OCI-LY1 (cell line): Measurements from ENCODE around the gene TCN2.

Experiments used
- EZH2 ChIP-seq: fragments of 200-600 bp; sonication (generic), shearing (Covaris generic); IDR thresholded peaks from 2 replicates; pipeline ENCODE4 v1.8.0; 2017; ENCODE audit warnings: borderline replicate concordance, mixed run types, mild to moderate bottlenecking, antibody characterized with exemption, low read length, moderate library complexity, mixed read lengths
- TF ChIP-seq, protein P1 (sequence below): fragments of 200-600 bp; sonication (generic), shearing (Covaris generic); IDR thresholded peaks from 2 replicates; pipeline ENCODE4 v1.5.1; 2017; ENCODE audit warnings: mild to moderate bottlenecking, antibody characterized with exemption, low read length, moderate library complexity, mixed read lengths

GRCh38 chr22:30561402-30562189 is 45.4 kb upstream of the TCN2 start:
- no peak for TF ChIP-seq EZH2
- TF ChIP-seq, protein P1, sequence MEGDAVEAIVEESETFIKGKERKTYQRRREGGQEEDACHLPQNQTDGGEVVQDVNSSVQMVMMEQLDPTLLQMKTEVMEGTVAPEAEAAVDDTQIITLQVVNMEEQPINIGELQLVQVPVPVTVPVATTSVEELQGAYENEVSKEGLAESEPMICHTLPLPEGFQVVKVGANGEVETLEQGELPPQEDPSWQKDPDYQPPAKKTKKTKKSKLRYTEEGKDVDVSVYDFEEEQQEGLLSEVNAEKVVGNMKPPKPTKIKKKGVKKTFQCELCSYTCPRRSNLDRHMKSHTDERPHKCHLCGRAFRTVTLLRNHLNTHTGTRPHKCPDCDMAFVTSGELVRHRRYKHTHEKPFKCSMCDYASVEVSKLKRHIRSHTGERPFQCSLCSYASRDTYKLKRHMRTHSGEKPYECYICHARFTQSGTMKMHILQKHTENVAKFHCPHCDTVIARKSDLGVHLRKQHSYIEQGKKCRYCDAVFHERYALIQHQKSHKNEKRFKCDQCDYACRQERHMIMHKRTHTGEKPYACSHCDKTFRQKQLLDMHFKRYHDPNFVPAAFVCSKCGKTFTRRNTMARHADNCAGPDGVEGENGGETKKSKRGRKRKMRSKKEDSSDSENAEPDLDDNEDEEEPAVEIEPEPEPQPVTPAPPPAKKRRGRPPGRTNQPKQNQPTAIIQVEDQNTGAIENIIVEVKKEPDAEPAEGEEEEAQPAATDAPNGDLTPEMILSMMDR, result no peak
